Fibroblast of the aortic adventitia (primary cell): ENCODE measurements around the gene TTC1. TPM values are rescaled to one million over a fixed set of nuclear protein-coding genes. Genes with fewer than 3 reads are reported as not detected.

Source experiments
- DNase-seq: peaks from one replicate; pipeline ENCODE4 v3.0.0-alpha.2; 2010; ENCODE audit warnings: low read depth
- H3K4me3 ChIP-seq: 2 replicates; pipeline ENCODE4 v1.5.1; 2011; ENCODE audit warnings: low read depth, mild to moderate bottlenecking, control low read depth, low read length, moderate library complexity
- CTCF ChIP-seq: IDR thresholded peaks from 2 replicates; pipeline ENCODE4 v1.5.1; 2011; ENCODE audit warnings: mild to moderate bottlenecking, low read length, control low read depth, inconsistent platforms; ENCODE audit not compliant: insufficient read depth
- total RNA-seq: library from RNA; depleted of rRNA; stranded (reverse); fragments of >200 nt; gene quantifications from 2 replicates; pipeline ENCODE4 v1.2.3, GENCODE V29; 2012; ENCODE audit warnings: low replicate concordance

The TTC1 gene
- total RNA-seq, 1 donor = 56.4 TPM

- no peak for DNase-seq
- TF ChIP-seq CTCF = no peak
- H3K4me3 ChIP-seq = no peak overlapping the region
Observed at GRCh38 chr5:160042671-160043070, 33.7 kb downstream of the TTC1 start.

GRCh38 chr5:160044391-160044804 is 35.5 kb downstream of the TTC1 start:
- no peak for TF ChIP-seq CTCF
- H3K4me3 ChIP-seq = no peak overlapping the region
- DNase-seq = peak; percentile 20

GRCh38 chr5:160044967-160045366 is 36.0 kb downstream of the TTC1 start:
- DNase-seq = no peak
- no peak overlapping the region for H3K4me3 ChIP-seq
- no peak for TF ChIP-seq CTCF

GRCh38 chr5:160047423-160047822 is 38.5 kb downstream of the TTC1 start:
- no peak for TF ChIP-seq CTCF
- H3K4me3 ChIP-seq = no peak overlapping the region
- DNase-seq = peak; percentile 76

GRCh38 chr5:160048131-160048530 is 39.2 kb downstream of the TTC1 start:
- TF ChIP-seq CTCF = no peak
- no peak overlapping the region for H3K4me3 ChIP-seq
- DNase-seq = peak; percentile 83

GRCh38 chr5:160049099-160049498 is 40.2 kb downstream of the TTC1 start:
- no peak overlapping the region for H3K4me3 ChIP-seq
- TF ChIP-seq CTCF = no peak
- DNase-seq = no peak

GRCh38 chr5:160054047-160054446 is 45.1 kb downstream of the TTC1 start:
- DNase-seq = peak; percentile 27
- H3K4me3 ChIP-seq = no peak overlapping the region
- TF ChIP-seq CTCF = no peak
